ENCODE results near the gene FDPS.

The FDPS gene

GRCh38 chr1:155316922-155317321 is 8.3 kb downstream of the FDPS start:
- Histone ChIP-seq H3K4me3 (ENCODE audit: low read depth in 1 of 2, low read length in 1 of 2) (no peak overlapping the region), H3K27me3 (no peaks in the 10 kb centered on the region), H3K4me1 (ENCODE audit: control insufficient read depth in 1 of 2, insufficient read depth in 1 of 2, low read depth in 1 of 2, low read length in 1 of 2) (peaks cover 27 to 29% of the 10 kb centered on the region in 2 experiments), H3K36me3 (peaks cover 39% of the 10 kb centered on the region), H3K27ac (no peak overlapping the region), H3K9me3 (no peaks in the 10 kb centered on the region)
- TF ChIP-seq CTCF (IDR thresholded peaks at IDR 0.05), result no peak

GRCh38 chr1:155318082-155318481 is 9.4 kb downstream of the FDPS start:
- Histone ChIP-seq H3K4me1 (ENCODE audit: control insufficient read depth in 1 of 2, insufficient read depth in 1 of 2, low read depth in 1 of 2, low read length in 1 of 2) (peaks cover 35 to 41% of the 10 kb centered on the region in 2 experiments), H3K9me3 (no peaks in the 10 kb centered on the region), H3K36me3 (peaks cover 30% of the 10 kb centered on the region), H3K27ac (no peak overlapping the region), H3K4me3 (ENCODE audit: low read depth in 1 of 2, low read length in 1 of 2) (no peak overlapping the region), H3K27me3 (no peaks in the 10 kb centered on the region)
- no peak for TF ChIP-seq CTCF (IDR thresholded peaks at IDR 0.05)

- no peak for TF ChIP-seq CTCF (IDR thresholded peaks at IDR 0.05)
- Histone ChIP-seq H3K27me3 (no peaks in the 10 kb centered on the region), H3K4me1 (ENCODE audit: control insufficient read depth in 1 of 2, insufficient read depth in 1 of 2, low read depth in 1 of 2, low read length in 1 of 2) (peaks cover 43 to 53% of the 10 kb centered on the region in 2 experiments), H3K36me3 (peaks cover 21% of the 10 kb centered on the region), H3K4me3 (ENCODE audit: low read depth in 1 of 2, low read length in 1 of 2) (no peak overlapping the region), H3K27ac (peak overlapping the region; percentile 27), H3K9me3 (no peaks in the 10 kb centered on the region)
Observed at GRCh38 chr1:155319536-155319935, 10.9 kb downstream of the FDPS start.

GRCh38 chr1:155320252-155320651 is 11.6 kb downstream of the FDPS start:
- Histone ChIP-seq H3K36me3 (peaks cover 16% of the 10 kb centered on the region), H3K27ac (peak overlapping the region; percentile 1), H3K4me1 (ENCODE audit: control insufficient read depth in 1 of 2, insufficient read depth in 1 of 2, low read depth in 1 of 2, low read length in 1 of 2) (peaks cover 47 to 58% of the 10 kb centered on the region in 2 experiments), H3K27me3 (no peaks in the 10 kb centered on the region), H3K9me3 (no peaks in the 10 kb centered on the region), H3K4me3 (ENCODE audit: low read depth in 1 of 2, low read length in 1 of 2) (peak overlapping the region; percentile 62 to 65)
- TF ChIP-seq CTCF (IDR thresholded peaks at IDR 0.05), result no peak

GRCh38 chr1:155320661-155321617 is 12.3 kb downstream of the FDPS start, which contains the start of gene RUSC1:
Gene RUSC1, plus strand, starts transcription at chr1:155320894. Its CDS starts 880 bp downstream, at chr1:155321774.
- Histone ChIP-seq H3K4me1 (ENCODE audit: control insufficient read depth in 1 of 2, insufficient read depth in 1 of 2, low read depth in 1 of 2, low read length in 1 of 2) (peaks cover 47 to 58% of the 10 kb centered on the region in 2 experiments), H3K4me3 (ENCODE audit: low read depth in 1 of 2, low read length in 1 of 2) (peak within 1 kb of the TSS; percentile 62 to 65), H3K27me3 (no peaks in the 10 kb centered on the region), H3K27ac (peak within 1 kb of the TSS; percentile 27), H3K9me3 (no peaks in the 10 kb centered on the region), H3K36me3 (peaks cover 15% of the 10 kb centered on the region)
- no peak for TF ChIP-seq CTCF (IDR thresholded peaks at IDR 0.05)

Data from neutrophil (primary cell).